H1 (cell line): ENCODE measurements around the gene CAV3. TPM values are rescaled to one million over a fixed set of nuclear protein-coding genes. Genes with fewer than 3 reads are reported as not detected.

ENCODE experiments used
- CTCF ChIA-PET: fragments of 300-600 bp; sonication (Branson Sonifier 250); formaldehyde crosslinking; loops from one replicate; lab custom pipeline; 2021; ENCODE audit not compliant: partially characterized antibody; lab: Charles Lee
- POLR2A ChIA-PET: fragments of 300-600 bp; sonication (Branson Sonifier 250); formaldehyde crosslinking; loops from one replicate; lab custom pipeline; 2021; ENCODE audit warnings: inconsistent platforms; ENCODE audit not compliant: partially characterized antibody; lab: Charles Lee
- DNase-seq, 2 experiments: peaks; one replicate each; pipeline versions ENCODE4 v3.0.0 to v3.0.0-alpha.2; 2010 to 2022; ENCODE audit warnings: low spot score in 2 of 2, low read depth in 1 of 2, mixed read lengths in 1 of 2
- FAIRE-seq: peaks from 2 replicates; lab custom pipeline; 2011; peaks lifted over from hg19 to GRCh38; lab: Jason Lieb, UNC
- H2AFZ ChIP-seq: 2 replicates; pipeline ENCODE4 v1.8.1; 2012; ENCODE audit warnings: low read length, inconsistent platforms
- H2AK5ac ChIP-seq: 2 replicates; pipeline ENCODE4 v1.6.1; 2013; ENCODE audit warnings: low read depth, low read length
- H2BK120ac ChIP-seq: replicated peaks from 2 replicates; pipeline ENCODE3; 2013; ENCODE audit warnings: low read depth, low read length, inconsistent platforms
- H2BK12ac ChIP-seq: 2 replicates; pipeline ENCODE4 v1.6.1; 2013; ENCODE audit warnings: low read depth, low read length
- H2BK15ac ChIP-seq: 2 replicates; pipeline ENCODE4 v1.6.1; 2013; ENCODE audit warnings: low read length
- H2BK20ac ChIP-seq: 2 replicates; pipeline ENCODE4 v1.6.1; 2013; ENCODE audit warnings: low read length
- H2BK5ac ChIP-seq: 2 replicates; pipeline ENCODE4 v1.6.1; 2013; ENCODE audit warnings: low read depth, low read length
- H3K14ac ChIP-seq: 2 replicates; pipeline ENCODE4 v1.6.1; 2013; ENCODE audit warnings: inconsistent platforms; ENCODE audit not compliant: insufficient read length
- H3K18ac ChIP-seq: 2 replicates; pipeline ENCODE4 v1.6.1; 2013; ENCODE audit warnings: low read length; ENCODE audit errors: extremely low read depth
- H3K23ac ChIP-seq: 2 replicates; pipeline ENCODE4 v1.6.1; 2013; ENCODE audit warnings: inconsistent platforms; ENCODE audit not compliant: insufficient read length
- H3K23me2 ChIP-seq: 2 replicates; pipeline ENCODE4 v1.6.1; 2013; ENCODE audit warnings: low read depth, low read length
- H3K27ac ChIP-seq: 2 replicates; pipeline ENCODE4 v1.6.1; 2011; ENCODE audit warnings: low read depth, low read length, inconsistent platforms
- H3K27me3 ChIP-seq, 4 experiments: replicated peaks in 1 of 4; 1 replicate in 1 of 4; 2 replicates in 3 of 4; pipeline versions ENCODE4 v1.6.1 to v1.8.1; 2011 to 2013; ENCODE audit warnings: low read length in 3 of 4, mild to moderate bottlenecking in 3 of 4, inconsistent platforms in 2 of 4, mixed read lengths in 2 of 4, moderate library complexity in 1 of 4; ENCODE audit not compliant: control insufficient read depth in 3 of 4, insufficient read depth in 3 of 4; ENCODE audit errors: extremely low read depth in 1 of 4
- H3K36me3 ChIP-seq, 4 experiments: 2 replicates each; pipeline versions ENCODE4 v1.6.1 to v1.8.1; 2011 to 2013; ENCODE audit warnings: mild to moderate bottlenecking in 4 of 4, low read length in 3 of 4, moderate library complexity in 2 of 4, control low read depth in 1 of 4, inconsistent platforms in 1 of 4; ENCODE audit not compliant: insufficient read depth in 4 of 4, control insufficient read depth in 2 of 4
- H3K4ac ChIP-seq: replicated peaks from 2 replicates; pipeline ENCODE3; 2013; ENCODE audit warnings: low read length, low read depth, mixed read lengths, inconsistent platforms; ENCODE audit not compliant: insufficient read length
- H3K4me1 ChIP-seq, 4 experiments: replicated peaks in 1 of 4; 1 replicate in 1 of 4; 2 replicates in 3 of 4; pipeline versions ENCODE4 v1.6.1 to v1.8.1; 2011 to 2013; ENCODE audit warnings: low read length in 3 of 4, inconsistent platforms in 2 of 4, mixed read lengths in 1 of 4; ENCODE audit not compliant: insufficient read depth in 4 of 4, control insufficient read depth in 3 of 4
- H3K4me2 ChIP-seq, 2 experiments: 2 replicates each; pipeline versions ENCODE4 v1.6.1 to v1.8.1; 2011 to 2013; ENCODE audit warnings: low read depth in 2 of 2, low read length in 2 of 2, control low read depth in 1 of 2, inconsistent platforms in 1 of 2, mild to moderate bottlenecking in 1 of 2; ENCODE audit not compliant: insufficient read depth in 1 of 2
- H3K4me3 ChIP-seq, 4 experiments: fragments of 200-600, 300-600 bp in 1 of 4; sonication (generic), shearing (Covaris generic), sonication (Bioruptor Twin) in 1 of 4; 2 replicates each; pipeline versions ENCODE4 v1.5.1 to v1.8.1; 2011 to 2016; ENCODE audit warnings: low read length in 4 of 4, low read depth in 3 of 4, control low read depth in 2 of 4, inconsistent platforms in 2 of 4, mild to moderate bottlenecking in 2 of 4, mixed read lengths in 1 of 4, moderate library complexity in 1 of 4; ENCODE audit not compliant: insufficient read depth in 2 of 4; ENCODE audit errors: extremely low read depth in 1 of 4
- H3K56ac ChIP-seq: replicated peaks from 2 replicates; pipeline ENCODE3; 2013; ENCODE audit warnings: low read depth, mild to moderate bottlenecking, mixed read lengths, low read length, inconsistent platforms; ENCODE audit not compliant: insufficient read length
- H3K79me1 ChIP-seq: 2 replicates; pipeline ENCODE4 v1.6.1; 2013; ENCODE audit warnings: low read depth, low read length, control low read depth
- H3K79me2 ChIP-seq, 2 experiments: 2 replicates each; pipeline versions ENCODE4 v1.6.1 to v1.8.1; 2012 to 2013; ENCODE audit warnings: low read length in 2 of 2, mild to moderate bottlenecking in 2 of 2, inconsistent platforms in 1 of 2; ENCODE audit not compliant: insufficient read depth in 2 of 2, control insufficient read depth in 1 of 2
- H3K9ac ChIP-seq, 4 experiments: replicated peaks in 1 of 4; 1 replicate in 1 of 4; 2 replicates in 3 of 4; pipeline versions ENCODE4 v1.6.1 to v1.8.1; 2011 to 2013; ENCODE audit warnings: low read depth in 3 of 4, low read length in 3 of 4, control low read depth in 2 of 4, mild to moderate bottlenecking in 2 of 4, moderate library complexity in 2 of 4, inconsistent platforms in 1 of 4; ENCODE audit errors: extremely low read depth in 1 of 4
- H3K9me3 ChIP-seq, 2 experiments: 2 replicates each; pipeline versions ENCODE4 v1.6.1 to v1.8.1; 2012 to 2013; ENCODE audit warnings: mild to moderate bottlenecking in 2 of 2, moderate library complexity in 2 of 2, control low read depth in 1 of 2, inconsistent platforms in 1 of 2, low read depth in 1 of 2, low read length in 1 of 2, mixed read lengths in 1 of 2; ENCODE audit not compliant: insufficient read depth in 2 of 2
- H4K20me1 ChIP-seq, 2 experiments: replicated peaks in 1 of 2; 2 replicates each; pipeline versions ENCODE3 to v1.8.1; 2011 to 2013; ENCODE audit warnings: inconsistent platforms in 2 of 2, low read length in 2 of 2, mild to moderate bottlenecking in 1 of 2; ENCODE audit not compliant: insufficient read depth in 2 of 2, control insufficient read depth in 1 of 2
- H4K5ac ChIP-seq: 2 replicates; pipeline ENCODE4 v1.6.1; 2013; ENCODE audit warnings: low read length, low read depth, mixed read lengths, inconsistent platforms; ENCODE audit not compliant: insufficient read length
- H4K8ac ChIP-seq: 2 replicates; pipeline ENCODE4 v1.8.0; 2013; ENCODE audit warnings: mild to moderate bottlenecking, moderate library complexity, low read length, inconsistent platforms; ENCODE audit not compliant: insufficient read depth; ENCODE audit errors: extremely low read depth
- H4K91ac ChIP-seq: replicated peaks from 2 replicates; pipeline ENCODE3; 2013; ENCODE audit warnings: low read length, mixed read lengths, inconsistent platforms; ENCODE audit not compliant: insufficient read length
- CHD1 ChIP-seq: IDR thresholded peaks from 2 replicates; pipeline ENCODE4 v1.6.1; 2012; ENCODE audit warnings: low read depth, low read length, improper control_type of control experiment
- GABPA ChIP-seq: IDR thresholded peaks from 2 replicates; pipeline ENCODE4 v1.6.1; 2011; ENCODE audit warnings: mild to moderate bottlenecking, low read length, moderate library complexity, borderline replicate concordance; ENCODE audit not compliant: insufficient read depth
- KDM5A ChIP-seq: fragments of 200-600 bp; IDR thresholded peaks from 2 replicates; pipeline ENCODE4 v1.7.1; 2012; ENCODE audit warnings: mild to moderate bottlenecking, low read length, inconsistent platforms, mixed read lengths
- NRF1 ChIP-seq: IDR thresholded peaks from 2 replicates; pipeline ENCODE4 v1.6.1; 2011; ENCODE audit warnings: mild to moderate bottlenecking, low read depth, low read length, improper control_type of control experiment
- WGBS, 2 experiments: shearing (Covaris generic) in 1 of 2; methylation state at CpG; one replicate each; pipeline versions ENCODE4 v1.1.6 to v1.1.7; 2013 to 2015; ENCODE audit warnings: low lambda C conversion rate in 2 of 2, mixed read lengths in 2 of 2, inconsistent platforms in 1 of 2, low coverage in 1 of 2, missing lambda C conversion rate in 1 of 2; ENCODE audit not compliant: insufficient replicate concordance in 2 of 2, insufficient coverage in 1 of 2, insufficient read length in 1 of 2; ENCODE audit errors: extremely low coverage in 1 of 2, missing lambda C conversion rate in 1 of 2; 5-methylcytosine and 5-hydroxymethylcytosine counted together
- polyA plus RNA-seq, 7 experiments: library from polyadenylated mRNA; depleted of rRNA in 3 of 7; stranded (reverse) in 5 of 7; unstranded in 2 of 7; fragments of >200 nt in 5 of 7; fragments of 200-250 nt in 2 of 7; gene quantifications; 1 replicate in 5 of 7; 2 replicates in 1 of 7; 4 replicates in 1 of 7; pipeline versions ENCODE4 v1.2.1 to v1.2.3, GENCODE V29; 2011 to 2013; ENCODE audit warnings: missing spikeins in 2 of 7, mixed read lengths in 2 of 7
- total RNA-seq: library from RNA; stranded (reverse); fragmentation: NEBNext Ultra II Directional; extraction: Animal tissue kit (Norgen Biotek cat#: 25700); gene quantifications from 2 replicates; pipeline ENCODE4 v1.2.1, GENCODE V29; 2021
- TF ChIP-seq, protein P1 (sequence below), 3 experiments: IDR thresholded peaks; 1 replicate in 2 of 3; 2 replicates in 1 of 3; pipeline versions ENCODE4 v1.5.1 to v1.6.1; 2011; ENCODE audit warnings: low read length in 3 of 3, mild to moderate bottlenecking in 3 of 3, inconsistent platforms in 2 of 3, low read depth in 1 of 3, moderate library complexity in 1 of 3; ENCODE audit not compliant: insufficient read depth in 1 of 3; ENCODE audit errors: control extremely low read depth in 1 of 3

CAV3 gene
- total and polyA plus RNA-seq, 2 of the 8 experiments (the other 6 are each of a cell fraction or from before 2014, with no cell fraction given): not detected

GRCh38 chr3:8727605-8728512, 5.7 kb upstream of the CAV3 start:
- H4K8ac ChIP-seq: no peak overlapping the region
- no peak overlapping the region for H3K4me2 ChIP-seq
- H2AK5ac ChIP-seq: no peak overlapping the region
- no peak overlapping the region for H3K4ac ChIP-seq
- no peaks in the 10 kb centered on the region for H3K23me2 ChIP-seq
- no peak overlapping the region for H2BK120ac ChIP-seq
- H3K4me1 ChIP-seq: peaks cover 0 to 8% (median 2%) of the 10 kb centered on the region in 4 experiments; a peak in 5 of 7 replicates
- WGBS, 2 experiments: 88% methylated on average over 9 of the region's 9 CpGs; no CpG with 5 or more reads in 1 of the 2 experiments
- H3K9me3 ChIP-seq: no peaks in the 10 kb centered on the region
- POLR2A ChIA-PET: no interaction called here
- H3K23ac ChIP-seq: no peak overlapping the region
- no peaks in the 10 kb centered on the region for H3K79me2 ChIP-seq
- H3K36me3 ChIP-seq: no peaks in the 10 kb centered on the region
- H4K20me1 ChIP-seq: no peaks in the 10 kb centered on the region
- H3K18ac ChIP-seq: no peak overlapping the region
- H3K4me3 ChIP-seq: no peak overlapping the region
- H2BK15ac ChIP-seq: no peak overlapping the region
- CTCF ChIA-PET: interaction anchor here (1.8 to 6.5 kb wide), 4 partner anchors 12 to 41 kb away, joined by 6 to 37 read pairs (median 8); partner anchors contain the start of gene OXTR
- H4K5ac ChIP-seq: no peak overlapping the region
- H3K56ac ChIP-seq: no peak overlapping the region
- H2AFZ ChIP-seq: no peak overlapping the region
- peaks cover 0 to 2% (median 0%) of the 10 kb centered on the region in 4 experiments; a peak in 2 of 7 replicates for H3K27me3 ChIP-seq
- TF ChIP-seq GABPA: no peak
- TF ChIP-seq NRF1: no peak
- no peak for TF ChIP-seq KDM5A
- TF ChIP-seq, protein P1, sequence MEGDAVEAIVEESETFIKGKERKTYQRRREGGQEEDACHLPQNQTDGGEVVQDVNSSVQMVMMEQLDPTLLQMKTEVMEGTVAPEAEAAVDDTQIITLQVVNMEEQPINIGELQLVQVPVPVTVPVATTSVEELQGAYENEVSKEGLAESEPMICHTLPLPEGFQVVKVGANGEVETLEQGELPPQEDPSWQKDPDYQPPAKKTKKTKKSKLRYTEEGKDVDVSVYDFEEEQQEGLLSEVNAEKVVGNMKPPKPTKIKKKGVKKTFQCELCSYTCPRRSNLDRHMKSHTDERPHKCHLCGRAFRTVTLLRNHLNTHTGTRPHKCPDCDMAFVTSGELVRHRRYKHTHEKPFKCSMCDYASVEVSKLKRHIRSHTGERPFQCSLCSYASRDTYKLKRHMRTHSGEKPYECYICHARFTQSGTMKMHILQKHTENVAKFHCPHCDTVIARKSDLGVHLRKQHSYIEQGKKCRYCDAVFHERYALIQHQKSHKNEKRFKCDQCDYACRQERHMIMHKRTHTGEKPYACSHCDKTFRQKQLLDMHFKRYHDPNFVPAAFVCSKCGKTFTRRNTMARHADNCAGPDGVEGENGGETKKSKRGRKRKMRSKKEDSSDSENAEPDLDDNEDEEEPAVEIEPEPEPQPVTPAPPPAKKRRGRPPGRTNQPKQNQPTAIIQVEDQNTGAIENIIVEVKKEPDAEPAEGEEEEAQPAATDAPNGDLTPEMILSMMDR (IDR thresholded peaks at IDR 0.05; ENCODE audit: control extremely low read depth in 1 of 3, insufficient read depth in 1 of 3, low read depth in 1 of 3, low read length in 3 of 3): no peak
- no peak for TF ChIP-seq CHD1
- FAIRE-seq (no peak), DNase-seq (no peak)
- no peak overlapping the region for H2BK20ac ChIP-seq
- H2BK12ac ChIP-seq: no peak overlapping the region
- H3K14ac ChIP-seq: no peak overlapping the region
- no peaks in the 10 kb centered on the region for H3K79me1 ChIP-seq
- H3K27ac ChIP-seq: no peak overlapping the region
- H3K9ac ChIP-seq: no peak overlapping the region
- no peak overlapping the region for H2BK5ac ChIP-seq
- H4K91ac ChIP-seq: no peak overlapping the region
